Measurements from ENCODE around the gene USF2. TPM values are rescaled to one million over a fixed set of nuclear protein-coding genes. Genes with fewer than 3 reads are reported as not detected.

USF2 gene
- total and polyA plus RNA-seq, 2 of the 4 experiments (the other 2 are of a cell fraction): 21.3 to 65.6 TPM

- no peak for TF ChIP-seq USF2 (IDR thresholded peaks at IDR 0.05; ENCODE audit: low read depth, low read length)
These were observed 27.2 kb downstream of the USF2 start (continued) for GRCh38 chr19:35295792-35296462.

GRCh38 chr19:35296644-35297514 is 28.1 kb downstream of the USF2 start:
- H4K20me1 ChIP-seq (ENCODE audit: insufficient read depth, low read length): no peaks in the 10 kb centered on the region
- no peak overlapping the region for H2BK15ac ChIP-seq (ENCODE audit: low read depth, low read length)
- dilution Hi-C loops (cut with HindIII; ENCODE audit: low sequenced_read_pairs, unreplicated experiment) (no loop called here), in situ Hi-C loops (cut with MboI; ENCODE audit: low sequenced_read_pairs) (no loop called here), intact Hi-C loops (cut with micrococcal nuclease) (no loop called here)
- no peak overlapping the region for H4K8ac ChIP-seq (ENCODE audit: low read depth in 2 of 2, low read length in 2 of 2)
- POLR2A ChIA-PET (ENCODE audit: unreplicated experiment): no interaction called here
- H3K18ac ChIP-seq (ENCODE audit: low read depth, low read length): no peak overlapping the region
- no peak overlapping the region for H2BK20ac ChIP-seq (ENCODE audit: low read depth, low read length)
- TF ChIP-seq SMC3 (IDR thresholded peaks at IDR 0.05; ENCODE audit: low read depth, low read length) (no peak), POLR2A (IDR thresholded peaks at IDR 0.05; ENCODE audit: low read depth, low read length) (no peak), RFX5 (IDR thresholded peaks at IDR 0.05; ENCODE audit: low read depth, low read length) (no peak), CTCF (conservative IDR thresholded peaks at IDR 0.05; ENCODE audit: low read depth, low read length) (no peak)
- H2AFZ ChIP-seq (replicated peaks; ENCODE audit: low read length, poor library complexity): peak overlapping the region; percentile 32
- H3K9ac ChIP-seq (ENCODE audit: low read depth, low read length): no peak overlapping the region
- H3K14ac ChIP-seq (replicated peaks; ENCODE audit: low read depth, low read length): no peak overlapping the region
- CTCF ChIA-PET: no interaction called here
- H3K4me2 ChIP-seq (ENCODE audit: low read depth, low read length): no peak overlapping the region
- no peak overlapping the region for H4K91ac ChIP-seq (ENCODE audit: insufficient read depth, low read depth, low read length)
- no peak for DNase-seq
- no peaks in the 10 kb centered on the region for H3K9me3 ChIP-seq (ENCODE audit: control insufficient read depth, insufficient read depth, low read length)
- H3K4ac ChIP-seq (ENCODE audit: low read depth, low read length): no peak overlapping the region
- no peak overlapping the region for H2BK120ac ChIP-seq (ENCODE audit: low read depth, low read length)
- no peak for ATAC-seq (ENCODE audit: low read depth)
- H3K23ac ChIP-seq (ENCODE audit: low read depth, low read length): no peak overlapping the region
- H2AK5ac ChIP-seq (ENCODE audit: low read depth, low read length): no peak overlapping the region
- H2AK9ac ChIP-seq (replicated peaks; ENCODE audit: low read depth, low read length, poor library complexity): no peak overlapping the region
- no peaks in the 10 kb centered on the region for H3K36me3 ChIP-seq (ENCODE audit: control insufficient read depth, insufficient read depth, low read length)
- H3K56ac ChIP-seq (ENCODE audit: extremely low read depth, insufficient read depth, low read length): no peak overlapping the region
- H3K27ac ChIP-seq (ENCODE audit: insufficient read depth, low read length): no peak overlapping the region
- no peaks in the 10 kb centered on the region for H3K79me1 ChIP-seq (ENCODE audit: low read depth in 1 of 2, low read length in 2 of 2)
- no peaks in the 10 kb centered on the region for H3K4me1 ChIP-seq (ENCODE audit: control insufficient read depth, insufficient read depth, low read length)
- peaks cover 21% of the 10 kb centered on the region for H3K27me3 ChIP-seq (ENCODE audit: control insufficient read depth, insufficient read depth, low read length)
- WGBS, 2 experiments (ENCODE audit: extremely low coverage in 2 of 2, insufficient read length in 1 of 2): 100% methylated on average over 2 of the region's 7 CpGs; no CpG with 5 or more reads in 1 of the 2 experiments
- BruUV-seq (replicated peaks): no TSS peak
- H3K4me3 ChIP-seq (ENCODE audit: insufficient read depth, low read depth, low read length): no peak overlapping the region
- H2BK5ac ChIP-seq (ENCODE audit: low read depth, low read length, poor library complexity, severe bottlenecking): peak overlapping the region; percentile 93
- peaks cover 15% of the 10 kb centered on the region for H3K9me1 ChIP-seq (ENCODE audit: insufficient read depth, low read length)
- H4K5ac ChIP-seq (ENCODE audit: low read depth, low read length): no peak overlapping the region

Measured in IMR-90 (cell line).